ENCODE measurements around the gene LTA.
"Not testable (repeated sequence)": the region's sequence is repeated elsewhere in the genome, so short reads cannot be mapped to it uniquely, and the experiment has no call there.

The LTA gene

GRCh38 chr6:31541658-31542521 lies 30.2 kb upstream of the LTA start, which contains the start of gene DDX39B:
TSS of gene DDX39B (minus strand) at chr6:31542003. CDS start at chr6:31540532, 1,471 bp downstream.
- peak; percentile 89 for DNase-seq (ENCODE audit: low read depth, low spot score)

GRCh38 chr6:31543639-31544038 lies 28.4 kb upstream of the LTA start:
- no peak for DNase-seq (ENCODE audit: low read depth, low spot score)

GRCh38 chr6:31544676-31545075 lies 27.4 kb upstream of the LTA start:
- no peak for DNase-seq (ENCODE audit: low read depth, low spot score)

GRCh38 chr6:31545291-31545690 lies 26.8 kb upstream of the LTA start:
- no peak for DNase-seq (ENCODE audit: low read depth, low spot score)

- peak; percentile 98 for DNase-seq (ENCODE audit: low read depth, low spot score)
Observed at GRCh38 chr6:31546339-31546957, 25.6 kb upstream of the LTA start, which contains the start of gene ATP6V1G2. TSS of gene ATP6V1G2 (minus strand) at chr6:31546608. CDS start at chr6:31546559, 49 bp downstream.

GRCh38 chr6:31546958-31547726 lies 24.9 kb upstream of the LTA start, which contains the start of gene NFKBIL1:
TSS of gene NFKBIL1 (plus strand) at chr6:31547608. CDS start at chr6:31547695, 87 bp downstream.
- peak; percentile 97 for DNase-seq (ENCODE audit: low read depth, low spot score)

GRCh38 chr6:31547727-31548543 lies 24.2 kb upstream of the LTA start:
- DNase-seq (ENCODE audit: low read depth, low spot score), result no peak

- DNase-seq (ENCODE audit: low read depth, low spot score), result no peak
Observed at GRCh38 chr6:31548544-31548873, 23.6 kb upstream of the LTA start.

GRCh38 chr6:31551371-31551770 lies 20.7 kb upstream of the LTA start:
- DNase-seq (ENCODE audit: low read depth, low spot score), result not testable (repeated sequence)

- DNase-seq (ENCODE audit: low read depth, low spot score), result no peak
Observed at GRCh38 chr6:31556307-31556706, 15.8 kb upstream of the LTA start.

GRCh38 chr6:31557443-31558317 lies 14.4 kb upstream of the LTA start:
- no peak for DNase-seq (ENCODE audit: low read depth, low spot score)

GRCh38 chr6:31558318-31558625 lies 13.8 kb upstream of the LTA start:
- no peak for DNase-seq (ENCODE audit: low read depth, low spot score)

GRCh38 chr6:31558631-31559500 lies 13.2 kb upstream of the LTA start:
- no peak for DNase-seq (ENCODE audit: low read depth, low spot score)

- DNase-seq (ENCODE audit: low read depth, low spot score), result no peak
Observed at GRCh38 chr6:31559606-31559957, 12.5 kb upstream of the LTA start.

GRCh38 chr6:31559958-31560696 lies 12.0 kb upstream of the LTA start:
- no peak for DNase-seq (ENCODE audit: low read depth, low spot score)

GRCh38 chr6:31560697-31561058 lies 11.4 kb upstream of the LTA start:
- DNase-seq (ENCODE audit: low read depth, low spot score), result no peak

- no peak for DNase-seq (ENCODE audit: low read depth, low spot score)
Observed at GRCh38 chr6:31567531-31568370, 4.3 kb upstream of the LTA start.

GRCh38 chr6:31568537-31568961 lies 3.5 kb upstream of the LTA start:
- DNase-seq (ENCODE audit: low read depth, low spot score), result no peak
